GM18951 (cell line): Measurements from ENCODE around the gene DCP1B.

Experiments used
- POLR2A ChIP-seq: IDR thresholded peaks from 4 replicates; pipeline ENCODE4 v1.6.1; 2011; ENCODE audit warnings: mild to moderate bottlenecking; ENCODE audit not compliant: insufficient read length, insufficient read depth; ENCODE audit errors: extremely low read depth
- in situ Hi-C: fragments of 300-500 bp; cut with MboI; formaldehyde crosslinking; loops from one replicate; pipeline ENCODE4 v1.12.0; 2022; ENCODE audit warnings: low sequenced_read_pairs, mixed read lengths, inconsistent platforms; ENCODE audit not compliant: unreplicated experiment

The DCP1B gene

GRCh38 chr12:2032506-2032905 lies 28.2 kb upstream of the DCP1B start:
- in situ Hi-C loops, result no loop called here
- TF ChIP-seq POLR2A, result no peak

GRCh38 chr12:2029851-2030250 lies 25.6 kb upstream of the DCP1B start:
- in situ Hi-C loops, result no loop called here
- TF ChIP-seq POLR2A, result no peak

- TF ChIP-seq POLR2A, result no peak
- in situ Hi-C loops, result no loop called here
Observed at GRCh38 chr12:2027351-2027750, 23.1 kb upstream of the DCP1B start.

GRCh38 chr12:2023365-2023764 lies 19.1 kb upstream of the DCP1B start:
- in situ Hi-C loops, result no loop called here

GRCh38 chr12:2020511-2020910 lies 16.3 kb upstream of the DCP1B start:
- in situ Hi-C loops, result no loop called here
- TF ChIP-seq POLR2A, result no peak

More at GRCh38 chr12:2023365-2023764, 19.1 kb upstream of the DCP1B start:
- TF ChIP-seq POLR2A, result no peak

- in situ Hi-C loops, result no loop called here
- no peak for TF ChIP-seq POLR2A
Observed at GRCh38 chr12:2019126-2019525, 14.9 kb upstream of the DCP1B start.

- no peak for TF ChIP-seq POLR2A
- in situ Hi-C loops, result no loop called here
Observed at GRCh38 chr12:2018391-2018790, 14.1 kb upstream of the DCP1B start.

GRCh38 chr12:2017546-2018337 lies 13.5 kb upstream of the DCP1B start:
- TF ChIP-seq POLR2A, result no peak

GRCh38 chr12:2016862-2017545 lies 12.7 kb upstream of the DCP1B start:
- in situ Hi-C loops, result no loop called here

More at GRCh38 chr12:2017546-2018337, 13.5 kb upstream of the DCP1B start:
- in situ Hi-C loops, result no loop called here

GRCh38 chr12:2014231-2014630 lies 10.0 kb upstream of the DCP1B start:
- in situ Hi-C loops, result no loop called here
- TF ChIP-seq POLR2A, result no peak

More at GRCh38 chr12:2016862-2017545, 12.7 kb upstream of the DCP1B start:
- no peak for TF ChIP-seq POLR2A

GRCh38 chr12:2013527-2014223 lies 9.4 kb upstream of the DCP1B start:
- in situ Hi-C loops, result no loop called here
- TF ChIP-seq POLR2A, result no peak

GRCh38 chr12:2013086-2013485 lies 8.8 kb upstream of the DCP1B start:
- in situ Hi-C loops, result no loop called here
- TF ChIP-seq POLR2A, result no peak

GRCh38 chr12:2011643-2012607 lies 7.7 kb upstream of the DCP1B start:
- TF ChIP-seq POLR2A, result no peak
- in situ Hi-C loops, result no loop called here

- in situ Hi-C loops, result no loop called here
- no peak for TF ChIP-seq POLR2A
Observed at GRCh38 chr12:2009623-2010022, 5.4 kb upstream of the DCP1B start.
